DMS153 (cell line): ENCODE measurements around the gene SALL4.
"Not testable (repeated sequence)": the region's sequence is repeated elsewhere in the genome, so short reads cannot be mapped to it uniquely, and the experiment has no call there.

ENCODE experiments used
- DNase-seq: peaks from one replicate; lab custom pipeline; 2025; lab: John Stamatoyannopoulos, UW

Gene SALL4

GRCh38 chr20:51802170-51802751, at the start of gene SALL4:
Gene SALL4 (minus strand): TSS chr20:51802521. CDS start chr20:51802408, 113 bp downstream.
- DNase-seq, result peak; percentile 6

GRCh38 chr20:51848346-51848745, 46.0 kb upstream of the SALL4 start:
- no peak for DNase-seq

- DNase-seq, result no peak
Measured at GRCh38 chr20:51840865-51841264, 38.5 kb upstream of the SALL4 start.

- DNase-seq, result no peak
Measured at GRCh38 chr20:51837876-51838420, 35.6 kb upstream of the SALL4 start.

- DNase-seq, result no peak
Measured at GRCh38 chr20:51837436-51837835, 35.1 kb upstream of the SALL4 start.

- DNase-seq, result no peak
Measured at GRCh38 chr20:51833326-51833725, 31.0 kb upstream of the SALL4 start.

- DNase-seq, result no peak
Measured at GRCh38 chr20:51832276-51832675, 30.0 kb upstream of the SALL4 start.

- DNase-seq, result no peak
Measured at GRCh38 chr20:51831866-51832265, 29.5 kb upstream of the SALL4 start.

GRCh38 chr20:51830538-51830937, 28.2 kb upstream of the SALL4 start:
- no peak for DNase-seq

- DNase-seq, result no peak
Measured at GRCh38 chr20:51828762-51829161, 26.4 kb upstream of the SALL4 start.

GRCh38 chr20:51826372-51826771, 24.1 kb upstream of the SALL4 start:
- DNase-seq, result no peak

GRCh38 chr20:51818479-51819008, 16.2 kb upstream of the SALL4 start:
- DNase-seq, result no peak

GRCh38 chr20:51816856-51817255, 14.5 kb upstream of the SALL4 start:
- not testable (repeated sequence) for DNase-seq

GRCh38 chr20:51815383-51816076, 13.2 kb upstream of the SALL4 start:
- DNase-seq, result no peak

- no peak for DNase-seq
Measured at GRCh38 chr20:51812861-51813260, 10.5 kb upstream of the SALL4 start.

- DNase-seq, result no peak
Measured at GRCh38 chr20:51811514-51812128, 9.3 kb upstream of the SALL4 start.

- no peak for DNase-seq
Measured at GRCh38 chr20:51811042-51811355, 8.7 kb upstream of the SALL4 start.

- DNase-seq, result no peak
Measured at GRCh38 chr20:51810155-51811041, 8.1 kb upstream of the SALL4 start.

- DNase-seq, result no peak
Measured at GRCh38 chr20:51807720-51808250, 5.5 kb upstream of the SALL4 start.

GRCh38 chr20:51804754-51805153, 2.4 kb upstream of the SALL4 start:
- DNase-seq, result no peak

GRCh38 chr20:51803148-51803854, 980 bp upstream of the SALL4 start:
- DNase-seq, result no peak
